Erythroblast (primary cell): ENCODE measurements around the gene NFKBIA.

Experiments
- GATA1 ChIP-seq: IDR thresholded peaks from 2 replicates; pipeline ENCODE4 v1.6.1; 2011; ENCODE audit warnings: low read depth, mild to moderate bottlenecking, control low read depth, low read length, moderate library complexity
- POLR2A ChIP-seq: IDR thresholded peaks from 2 replicates; pipeline ENCODE4 v1.6.1; 2011; ENCODE audit warnings: mild to moderate bottlenecking, low read length

- TF ChIP-seq POLR2A (no peak), GATA1 (no peak)
Observed at GRCh38 chr14:35394326-35395013, 10.1 kb downstream of the NFKBIA start.
